GM12878 (cell line): ENCODE measurements around the gene WDR59. TPM values are rescaled to one million over a fixed set of nuclear protein-coding genes. Genes with fewer than 3 reads are reported as not detected.

Experiments used
- CBX3 ChIP-seq: fragments of 200-600 bp; sonication (generic); IDR thresholded peaks from 2 replicates; pipeline ENCODE4 v1.6.1; 2016; ENCODE audit warnings: low read depth, borderline replicate concordance
- CREM ChIP-seq: IDR thresholded peaks from 2 replicates; pipeline ENCODE4 v1.6.1; 2014; ENCODE audit warnings: antibody characterized with exemption, low read depth
- E4F1 ChIP-seq: fragments of 450-650 bp; IDR thresholded peaks from 2 replicates; pipeline ENCODE4 v1.6.1; 2018; ENCODE audit warnings: borderline replicate concordance, mild to moderate bottlenecking; ENCODE audit not compliant: partially characterized antibody
- EED ChIP-seq: sonication (generic); IDR thresholded peaks from 2 replicates; pipeline ENCODE4 v1.6.1; 2016; ENCODE audit warnings: antibody characterized with exemption, low read depth
- EP300 ChIP-seq, 2 experiments: fragments of 150-350 bp in 1 of 2; IDR thresholded peaks; 2 replicates each; pipeline ENCODE4 v1.6.1; 2011 to 2012; ENCODE audit warnings: low read depth in 2 of 2, low read length in 2 of 2, borderline replicate concordance in 1 of 2, improper control_type of control experiment in 1 of 2, inconsistent platforms in 1 of 2; ENCODE audit not compliant: control insufficient read depth in 1 of 2
- EZH2 ChIP-seq: IDR thresholded peaks from 2 replicates; pipeline ENCODE4 v1.6.1; 2012; ENCODE audit warnings: low read depth, mild to moderate bottlenecking, control low read depth, inconsistent platforms, low read length, borderline replicate concordance; ENCODE audit not compliant: control insufficient read depth
- FOXK2 ChIP-seq: fragments of 450-650 bp; IDR thresholded peaks from 2 replicates; pipeline ENCODE4 v1.6.1; 2017; ENCODE audit warnings: mild to moderate bottlenecking, moderate library complexity
- GATAD2B ChIP-seq: fragments of 450-650 bp; conservative IDR thresholded peaks from 2 replicates; pipeline ENCODE4 v1.6.1; 2017; ENCODE audit warnings: low read depth, mild to moderate bottlenecking, moderate library complexity
- HCFC1 ChIP-seq: fragments of 150-350 bp; IDR thresholded peaks from 2 replicates; pipeline ENCODE4 v1.6.1; 2014; ENCODE audit warnings: low read length
- IRF4 ChIP-seq: IDR thresholded peaks from 2 replicates; pipeline ENCODE4 v1.6.1; 2011; ENCODE audit warnings: low read depth, low read length
- KLF5 ChIP-seq: fragments of 450-650 bp; IDR thresholded peaks from 2 replicates; pipeline ENCODE4 v1.6.1; 2014; ENCODE audit warnings: mild to moderate bottlenecking; ENCODE audit not compliant: partially characterized antibody
- LARP7 ChIP-seq: fragments of 450-650 bp; IDR thresholded peaks from 2 replicates; pipeline ENCODE4 v1.6.1; 2017; ENCODE audit warnings: mild to moderate bottlenecking
- MEF2B ChIP-seq: fragments of 450-650 bp; IDR thresholded peaks from 2 replicates; pipeline ENCODE4 v1.6.1; 2018; ENCODE audit warnings: mild to moderate bottlenecking, moderate library complexity; ENCODE audit not compliant: partially characterized antibody, poor library complexity, severe bottlenecking
- MLLT1 ChIP-seq: fragments of 450-650 bp; IDR thresholded peaks from 2 replicates; pipeline ENCODE4 v1.6.1; 2016; ENCODE audit warnings: mild to moderate bottlenecking
- MYC ChIP-seq: IDR thresholded peaks from 2 replicates; pipeline ENCODE4 v1.6.1; 2011; ENCODE audit warnings: mild to moderate bottlenecking, low read length, moderate library complexity, inconsistent platforms; ENCODE audit not compliant: insufficient read depth, insufficient replicate concordance, insufficient read length, severe bottlenecking
- NFYA ChIP-seq: IDR thresholded peaks from 2 replicates; pipeline ENCODE4 v1.6.1; 2011; ENCODE audit warnings: low read depth, mild to moderate bottlenecking, low read length, improper control_type of control experiment, borderline replicate concordance
- NR2C1 ChIP-seq: fragments of 450-650 bp; IDR thresholded peaks from 2 replicates; pipeline ENCODE4 v1.6.1; 2017; ENCODE audit warnings: antibody characterized with exemption, mild to moderate bottlenecking, moderate library complexity
- SUZ12 ChIP-seq: fragments of 200-600 bp; sonication (generic); IDR thresholded peaks from one replicate; pipeline ENCODE4 v1.6.1; 2018; ENCODE audit warnings: antibody characterized with exemption, mild to moderate bottlenecking; ENCODE audit not compliant: unreplicated experiment
- TCF7 ChIP-seq: IDR thresholded peaks from 2 replicates; pipeline ENCODE4 v1.6.1; 2014; ENCODE audit warnings: antibody characterized with exemption, borderline replicate concordance
- YBX1 ChIP-seq: fragments of 450-650 bp; IDR thresholded peaks from 2 replicates; pipeline ENCODE4 v1.6.1; 2016; ENCODE audit warnings: antibody characterized with exemption
- ZSCAN29 ChIP-seq: fragments of 450-650 bp; IDR thresholded peaks from 2 replicates; pipeline ENCODE4 v1.6.1; 2017; ENCODE audit warnings: mild to moderate bottlenecking, moderate library complexity
- ZZZ3 ChIP-seq: IDR thresholded peaks from 2 replicates; pipeline ENCODE4 v1.6.1; 2011; ENCODE audit warnings: low read depth; ENCODE audit not compliant: control insufficient read depth, insufficient read length
- polyA plus RNA-seq, 11 experiments: library from polyadenylated mRNA; depleted of rRNA in 4 of 11; unstranded in 6 of 11; stranded (reverse) in 5 of 11; fragments of >200 nt; fragmentation: Nextera tagmentation in 4 of 11; fragmentation: Illumina TruSeq in 1 of 11; extraction: Ambion mirVana in 4 of 11; extraction: Trizol in 1 of 11; gene quantifications; 1 replicate in 1 of 11; 2 replicates in 10 of 11; pipeline versions ENCODE4 v1.2.1 to v1.2.3, GENCODE V29; 2011 to 2016; ENCODE audit warnings: inconsistent platforms in 2 of 11, missing spikeins in 2 of 11, low read depth in 1 of 11
- total RNA-seq, 4 experiments: library from RNA; depleted of rRNA in 3 of 4; stranded (reverse); fragments of >200 nt in 3 of 4; fragmentation: Illumina TruSeq in 1 of 4; extraction: Trizol in 1 of 4; gene quantifications; 2 replicates each; pipeline versions ENCODE4 v1.2.1 to v1.2.3, GENCODE V29; 2013 to 2021
- TF ChIP-seq, protein P1 (sequence below): IDR thresholded peaks from 2 replicates; pipeline ENCODE4 v1.6.1; 2012; ENCODE audit warnings: low read depth, low read length, improper control_type of control experiment
- TF ChIP-seq, protein P2 (sequence below), 3 experiments: IDR thresholded peaks in 2 of 3; conservative IDR thresholded peaks in 1 of 3; 2 replicates each; pipeline ENCODE4 v1.5.1; 2011; ENCODE audit warnings: low read depth in 3 of 3, low read length in 3 of 3, mild to moderate bottlenecking in 3 of 3, control low read depth in 2 of 3, moderate library complexity in 2 of 3, inconsistent platforms in 1 of 3, mixed read lengths in 1 of 3; ENCODE audit not compliant: control insufficient read depth in 2 of 3, insufficient read depth in 1 of 3; ENCODE audit errors: extremely low read depth in 1 of 3

Gene WDR59
- total and polyA plus RNA-seq, 10 of the 15 experiments (the other 5 are each of a cell fraction or from before 2014, with no cell fraction given): 9.7 to 78.4 (median 24.5) TPM

DNA sequence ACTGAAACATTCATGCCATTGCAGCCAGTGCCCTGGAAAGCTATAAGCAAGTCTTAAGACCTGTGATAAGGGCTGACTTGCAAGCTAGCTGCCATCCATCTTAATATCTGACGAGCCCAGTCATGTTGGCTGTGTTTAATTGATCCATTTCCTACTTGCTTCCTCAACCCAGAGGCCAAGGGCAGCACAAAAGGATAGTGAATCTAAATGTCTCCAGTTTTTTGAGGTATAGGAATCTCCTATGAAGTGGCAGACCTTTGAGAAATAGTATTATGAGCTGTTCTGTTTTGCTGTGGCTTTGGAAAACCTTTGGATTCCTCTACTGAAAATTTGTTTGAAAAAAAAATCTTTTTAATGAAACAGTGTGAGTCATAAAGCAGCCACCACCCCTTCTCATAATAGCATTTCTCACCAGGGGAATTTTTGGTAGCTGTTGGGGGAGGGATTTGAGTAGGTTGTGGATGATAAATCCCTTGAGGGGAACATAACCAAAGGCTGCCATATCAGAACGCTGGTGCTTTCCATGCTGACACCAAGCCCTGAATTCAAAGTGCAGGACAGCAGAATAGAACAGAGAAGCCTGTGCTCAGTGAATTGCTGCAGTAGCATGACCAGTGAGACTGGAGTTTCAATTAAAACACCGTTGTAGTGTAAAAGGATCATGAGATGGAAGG, 26.8 kb upstream of the WDR59 start (continued):
- TF ChIP-seq FOXK2 (no peak), NR2C1 (no peak), CREM (peak; percentile 55; the same call in 1 of the 2 replicates), MYC (no peak), LARP7 (no peak), EED (peak; percentile 82), MEF2B (peak; percentile 95), TCF7 (0 out of 2 replicates have a peak, but pooled peaks have one; percentile 40), EP300 (IDR thresholded peaks at IDR 0.05; ENCODE audit: borderline replicate concordance in 1 of 2, control insufficient read depth in 1 of 2, low read depth in 2 of 2, low read length in 2 of 2) (peak; percentile 89), EZH2 (no peak), KLF5 (no peak), NFYA (no peak), SUZ12 (no peak), E4F1 (no peak), ZSCAN29 (no peak), HCFC1 (no peak), IRF4 (0 out of 2 replicates have a peak, but pooled peaks have one; percentile 61), GATAD2B (0 out of 2 replicates have a peak, but pooled peaks have one; percentile 30), CBX3 (no peak), ZZZ3 (no peak), MLLT1 (no peak), YBX1 (no peak)
- TF ChIP-seq, protein P1, sequence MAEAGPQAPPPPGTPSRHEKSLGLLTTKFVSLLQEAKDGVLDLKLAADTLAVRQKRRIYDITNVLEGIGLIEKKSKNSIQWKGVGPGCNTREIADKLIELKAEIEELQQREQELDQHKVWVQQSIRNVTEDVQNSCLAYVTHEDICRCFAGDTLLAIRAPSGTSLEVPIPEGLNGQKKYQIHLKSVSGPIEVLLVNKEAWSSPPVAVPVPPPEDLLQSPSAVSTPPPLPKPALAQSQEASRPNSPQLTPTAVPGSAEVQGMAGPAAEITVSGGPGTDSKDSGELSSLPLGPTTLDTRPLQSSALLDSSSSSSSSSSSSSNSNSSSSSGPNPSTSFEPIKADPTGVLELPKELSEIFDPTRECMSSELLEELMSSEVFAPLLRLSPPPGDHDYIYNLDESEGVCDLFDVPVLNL: no peak
- TF ChIP-seq, protein P2, sequence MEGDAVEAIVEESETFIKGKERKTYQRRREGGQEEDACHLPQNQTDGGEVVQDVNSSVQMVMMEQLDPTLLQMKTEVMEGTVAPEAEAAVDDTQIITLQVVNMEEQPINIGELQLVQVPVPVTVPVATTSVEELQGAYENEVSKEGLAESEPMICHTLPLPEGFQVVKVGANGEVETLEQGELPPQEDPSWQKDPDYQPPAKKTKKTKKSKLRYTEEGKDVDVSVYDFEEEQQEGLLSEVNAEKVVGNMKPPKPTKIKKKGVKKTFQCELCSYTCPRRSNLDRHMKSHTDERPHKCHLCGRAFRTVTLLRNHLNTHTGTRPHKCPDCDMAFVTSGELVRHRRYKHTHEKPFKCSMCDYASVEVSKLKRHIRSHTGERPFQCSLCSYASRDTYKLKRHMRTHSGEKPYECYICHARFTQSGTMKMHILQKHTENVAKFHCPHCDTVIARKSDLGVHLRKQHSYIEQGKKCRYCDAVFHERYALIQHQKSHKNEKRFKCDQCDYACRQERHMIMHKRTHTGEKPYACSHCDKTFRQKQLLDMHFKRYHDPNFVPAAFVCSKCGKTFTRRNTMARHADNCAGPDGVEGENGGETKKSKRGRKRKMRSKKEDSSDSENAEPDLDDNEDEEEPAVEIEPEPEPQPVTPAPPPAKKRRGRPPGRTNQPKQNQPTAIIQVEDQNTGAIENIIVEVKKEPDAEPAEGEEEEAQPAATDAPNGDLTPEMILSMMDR (IDR thresholded peaks at IDR 0.05 in 2 of 3, conservative IDR thresholded peaks at IDR 0.05 in 1 of 3; ENCODE audit: control insufficient read depth in 2 of 3, extremely low read depth in 1 of 3, insufficient read depth in 1 of 3, low read depth in 3 of 3, low read length in 3 of 3): no peak
